ENCODE measurements around the gene RGL2.
"Not testable (repeated sequence)": the region's sequence is repeated elsewhere in the genome, so short reads cannot be mapped to it uniquely, and the experiment has no call there.

RGL2 gene

DNA sequence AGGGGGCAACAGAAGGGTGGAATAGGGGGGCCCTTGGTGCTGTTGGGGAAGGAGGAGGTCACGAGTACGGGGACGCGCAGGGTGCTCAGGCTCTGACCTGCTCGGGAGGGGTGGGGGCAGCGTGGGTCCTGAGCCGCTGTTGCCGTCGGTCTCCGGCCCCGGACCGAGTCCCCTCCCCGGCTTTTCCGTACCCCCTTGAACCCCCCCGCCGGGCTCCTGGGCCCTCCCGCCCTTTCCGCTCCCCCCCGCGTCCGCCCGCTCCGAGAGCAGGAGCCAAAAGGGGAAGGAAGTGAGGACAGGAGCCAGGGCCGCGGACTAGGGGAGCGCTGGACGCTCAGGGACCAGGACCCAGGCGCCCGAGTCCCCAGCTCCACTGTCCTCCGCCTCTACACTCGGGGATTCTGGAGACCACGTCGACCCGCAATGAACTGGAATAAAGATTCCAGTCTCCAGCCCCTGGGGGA, at the start of gene RGL2:
Gene RGL2, minus strand, starts transcription at position 170 of the 464 bp plus-strand sequence. CDS start 332 bp downstream, outside the sequence.
- peak; percentile 69 for DNase-seq (ENCODE audit: low spot score)

- no peak for DNase-seq (ENCODE audit: low spot score)
These were observed 49.1 kb upstream of the RGL2 start for GRCh38 chr6:33347816-33348215.

- DNase-seq (ENCODE audit: low spot score) = not testable (repeated sequence)
These were observed 48.2 kb upstream of the RGL2 start for GRCh38 chr6:33346972-33347371.

DNA sequence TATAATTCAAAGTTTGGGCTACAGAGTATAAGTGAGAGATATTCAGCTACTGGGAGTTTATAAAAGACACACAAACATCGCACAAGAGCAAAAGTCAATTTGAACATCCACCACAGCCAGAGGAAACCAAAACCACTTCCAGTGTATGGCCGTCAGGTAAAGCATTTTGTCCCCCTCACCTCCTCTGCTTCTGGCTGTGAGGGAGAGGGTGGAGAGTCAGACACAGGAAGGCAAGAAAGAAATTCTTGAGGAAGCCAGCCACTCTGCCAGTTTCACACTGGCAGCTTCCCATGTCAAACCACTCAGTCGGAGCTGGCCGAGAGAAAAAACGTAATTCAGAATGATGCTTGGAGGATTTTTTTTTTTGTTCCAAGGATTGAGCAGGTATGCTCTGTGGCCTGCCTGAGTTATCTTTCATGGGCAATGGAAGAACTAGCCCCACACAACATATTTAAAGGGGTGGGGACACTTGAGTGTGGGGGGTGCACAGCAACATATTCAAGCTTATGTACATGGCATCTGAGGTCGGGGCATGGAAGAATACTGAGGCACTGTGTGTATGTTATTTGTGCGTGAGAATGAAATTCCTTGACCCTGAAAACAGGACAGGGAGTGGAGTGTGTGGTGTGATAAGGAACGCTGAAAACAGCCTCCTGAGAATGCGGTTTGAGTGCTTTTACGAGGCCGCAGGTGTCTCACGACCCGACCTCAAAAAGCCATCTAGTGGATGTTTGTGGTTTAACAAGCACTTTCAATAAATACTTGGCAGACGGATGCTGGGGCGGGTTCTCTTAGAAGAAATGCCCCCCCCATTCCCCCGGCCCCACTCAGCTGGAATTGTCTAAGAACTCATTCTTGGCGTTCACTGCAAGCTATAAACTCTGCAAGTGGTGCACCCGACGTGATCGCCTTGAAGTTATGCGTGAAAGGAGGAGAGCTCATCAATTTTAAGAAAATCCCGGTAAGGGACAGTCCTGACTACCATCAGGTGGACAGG, 46.3 kb upstream of the RGL2 start:
- DNase-seq (ENCODE audit: low spot score) = peak; percentile 80

DNA sequence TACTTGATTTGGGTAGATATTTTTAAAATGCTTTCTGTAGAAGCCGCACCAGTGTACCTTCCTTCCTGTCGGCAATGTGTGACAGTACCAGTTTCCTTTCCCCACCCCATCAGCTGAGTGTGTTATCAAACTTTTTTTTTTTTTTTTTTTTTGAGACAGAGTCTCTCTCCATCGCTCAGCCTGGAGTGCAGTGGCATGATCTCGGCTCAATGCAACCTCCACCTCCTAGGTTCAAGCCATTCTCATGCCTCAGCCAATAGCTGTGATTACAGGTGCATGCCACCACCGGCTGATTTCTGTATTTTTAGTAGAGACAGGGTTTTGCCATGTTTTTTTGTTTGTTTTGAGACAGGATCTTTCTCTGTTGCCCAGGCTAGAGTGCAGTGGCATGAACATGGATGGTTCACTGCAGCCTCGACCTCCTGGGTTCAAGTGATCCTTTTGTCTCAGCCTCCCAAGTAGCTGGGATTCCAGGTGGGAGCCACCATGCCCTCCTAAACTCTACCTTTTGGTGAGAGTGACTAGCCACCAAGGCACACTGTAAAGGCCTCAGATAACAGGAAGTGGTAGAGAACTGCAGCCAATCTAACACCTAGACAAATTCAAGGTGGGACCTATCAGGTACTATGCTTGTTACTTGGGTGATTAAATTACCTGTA, 45.3 kb upstream of the RGL2 start:
- no peak for DNase-seq (ENCODE audit: low spot score)

GRCh38 chr6:33343606-33343952, 44.8 kb upstream of the RGL2 start:
- DNase-seq (ENCODE audit: low spot score) = not testable (repeated sequence)

DNA sequence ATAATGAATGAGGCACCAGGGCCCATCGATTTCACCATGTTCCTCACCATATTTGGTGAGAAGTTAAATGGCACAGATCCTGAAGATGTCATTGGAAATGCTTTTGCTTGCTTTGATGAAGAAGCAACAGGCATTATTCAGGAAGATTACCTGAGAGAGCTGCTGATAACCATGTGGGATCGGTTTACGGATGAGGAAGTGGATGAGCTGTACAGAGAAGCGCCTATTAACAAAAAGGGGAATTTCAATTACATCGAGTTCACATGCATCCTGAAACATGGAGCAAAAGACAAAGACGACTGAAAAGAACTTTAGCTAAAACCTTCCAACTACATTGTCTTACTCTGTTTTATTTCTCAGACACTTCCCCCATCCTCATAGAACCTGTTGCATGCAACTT, 40.5 kb upstream of the RGL2 start:
- no peak for DNase-seq (ENCODE audit: low spot score)

- DNase-seq (ENCODE audit: low spot score) = no peak
These were observed 37.8 kb upstream of the RGL2 start for GRCh38 chr6:33336495-33336894.

DNA sequence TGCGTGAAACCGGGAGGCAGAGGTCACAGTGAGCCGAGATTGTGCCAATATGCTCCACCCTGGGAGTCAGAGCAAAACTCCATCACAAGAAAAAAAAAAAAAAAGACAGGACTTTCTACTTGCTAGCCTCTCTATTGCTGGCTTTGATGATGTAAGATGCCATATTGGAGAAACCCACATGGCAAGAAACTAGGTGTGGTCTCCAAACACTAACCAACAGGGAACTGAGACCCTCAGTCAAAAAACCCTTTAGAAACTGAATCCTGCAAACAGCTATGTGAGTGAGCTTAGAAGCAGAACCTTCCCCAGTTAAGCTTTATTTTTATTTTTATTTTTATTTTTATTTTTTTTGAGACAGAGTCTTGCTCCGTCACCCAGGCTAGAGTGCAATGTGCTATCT, 37.2 kb upstream of the RGL2 start:
- DNase-seq (ENCODE audit: low spot score) = no peak

- no peak for DNase-seq (ENCODE audit: low spot score)
These were observed 34.9 kb upstream of the RGL2 start for GRCh38 chr6:33333666-33334065.

DNA sequence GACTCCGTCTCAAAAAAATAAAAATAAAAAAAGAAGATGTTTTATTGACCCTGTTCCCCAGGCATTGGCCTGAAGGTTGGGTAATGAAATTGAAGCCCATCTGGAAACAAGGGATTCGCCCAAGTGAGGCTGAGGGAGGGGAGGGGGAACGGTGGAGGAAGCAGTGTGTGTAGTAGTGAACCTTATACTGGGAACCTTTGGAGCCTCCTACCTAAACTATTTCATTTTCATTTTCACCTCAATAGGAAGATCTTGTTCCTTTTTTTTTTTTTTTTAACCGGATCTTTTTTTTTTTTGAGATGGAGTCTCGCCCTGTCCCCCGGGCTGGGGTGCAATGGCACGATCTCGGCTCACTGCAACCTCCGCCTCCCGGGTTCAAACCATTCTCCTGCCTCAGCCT, 32.0 kb upstream of the RGL2 start:
- DNase-seq (ENCODE audit: low spot score) = no peak

DNA sequence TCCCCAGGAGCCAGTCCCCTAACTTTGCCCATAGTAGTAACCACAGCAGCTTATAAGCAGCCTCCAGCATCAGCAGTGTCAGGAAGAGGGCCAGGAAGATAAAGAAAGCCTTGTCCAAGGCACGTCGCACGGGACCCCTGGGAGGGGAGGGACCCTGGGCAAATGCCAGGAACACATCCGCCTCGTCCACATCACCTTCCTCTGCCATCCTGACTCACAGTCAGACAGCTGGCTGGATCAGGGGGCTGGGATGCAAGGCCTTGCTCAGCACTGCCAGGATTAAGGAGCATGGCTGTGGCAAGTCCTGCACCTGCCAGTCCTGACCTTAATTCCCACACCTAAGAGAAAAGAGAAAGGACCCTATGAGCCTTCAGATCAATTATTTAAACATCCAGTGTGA, 30.3 kb upstream of the RGL2 start:
- no peak for DNase-seq (ENCODE audit: low spot score)

DNA sequence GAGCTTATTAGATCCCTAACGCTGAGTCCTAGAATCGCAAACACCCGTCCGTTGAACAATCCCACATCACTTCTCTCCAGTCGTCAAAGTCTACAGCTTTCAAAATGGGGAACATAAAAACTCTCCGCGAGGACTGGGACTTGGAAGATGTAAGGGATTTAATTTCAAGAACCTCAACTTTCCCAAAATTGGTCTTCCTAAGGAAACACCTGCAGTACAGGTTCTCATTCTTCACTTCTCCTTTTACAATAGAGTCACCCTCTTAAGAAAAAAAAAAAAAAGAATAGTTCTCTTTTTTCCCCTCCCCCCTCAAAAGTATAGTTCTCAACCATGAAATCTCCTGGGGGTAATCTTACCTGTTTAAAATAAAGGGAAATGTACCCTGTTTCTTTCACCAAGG, 25.4 kb upstream of the RGL2 start:
- DNase-seq (ENCODE audit: low spot score) = no peak

DNA sequence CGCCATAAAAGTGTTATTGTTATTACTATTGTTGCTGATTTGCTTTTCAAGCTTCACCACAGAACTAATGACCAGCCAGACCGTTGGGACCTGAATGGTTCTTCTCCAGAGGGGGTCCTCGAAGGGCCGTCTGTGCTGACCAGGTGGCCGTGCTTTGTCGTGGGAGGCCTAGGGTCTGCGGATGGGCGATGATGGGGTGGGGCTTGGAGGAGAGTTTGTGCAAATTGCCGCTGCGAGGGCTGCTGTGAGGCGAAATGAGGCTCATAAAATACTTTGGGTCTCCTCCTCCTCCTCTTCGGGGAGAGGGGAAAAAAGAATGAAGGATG, 24.8 kb upstream of the RGL2 start:
- no peak for DNase-seq (ENCODE audit: low spot score)

DNA sequence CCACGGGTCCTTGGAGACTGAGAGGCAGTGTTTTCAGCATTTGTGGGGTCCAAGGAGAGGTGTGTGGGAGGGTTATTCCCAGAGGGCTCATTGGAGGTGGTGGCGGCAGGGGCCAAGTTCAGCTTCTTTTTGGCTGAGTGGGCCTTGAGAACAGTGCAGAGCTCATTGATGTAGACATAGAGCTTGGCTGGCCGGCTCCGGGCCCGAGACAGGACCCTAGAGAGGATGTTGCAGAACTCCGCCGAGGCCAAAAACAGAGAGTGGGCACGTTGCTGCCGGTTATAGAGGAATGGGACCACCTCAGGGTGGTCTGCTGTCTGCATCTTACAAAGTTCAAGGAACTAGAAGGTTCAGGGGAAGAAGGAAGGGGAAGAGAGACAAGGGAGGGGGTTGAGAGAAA, 22.5 kb upstream of the RGL2 start:
- no peak for DNase-seq (ENCODE audit: low spot score)

DNA sequence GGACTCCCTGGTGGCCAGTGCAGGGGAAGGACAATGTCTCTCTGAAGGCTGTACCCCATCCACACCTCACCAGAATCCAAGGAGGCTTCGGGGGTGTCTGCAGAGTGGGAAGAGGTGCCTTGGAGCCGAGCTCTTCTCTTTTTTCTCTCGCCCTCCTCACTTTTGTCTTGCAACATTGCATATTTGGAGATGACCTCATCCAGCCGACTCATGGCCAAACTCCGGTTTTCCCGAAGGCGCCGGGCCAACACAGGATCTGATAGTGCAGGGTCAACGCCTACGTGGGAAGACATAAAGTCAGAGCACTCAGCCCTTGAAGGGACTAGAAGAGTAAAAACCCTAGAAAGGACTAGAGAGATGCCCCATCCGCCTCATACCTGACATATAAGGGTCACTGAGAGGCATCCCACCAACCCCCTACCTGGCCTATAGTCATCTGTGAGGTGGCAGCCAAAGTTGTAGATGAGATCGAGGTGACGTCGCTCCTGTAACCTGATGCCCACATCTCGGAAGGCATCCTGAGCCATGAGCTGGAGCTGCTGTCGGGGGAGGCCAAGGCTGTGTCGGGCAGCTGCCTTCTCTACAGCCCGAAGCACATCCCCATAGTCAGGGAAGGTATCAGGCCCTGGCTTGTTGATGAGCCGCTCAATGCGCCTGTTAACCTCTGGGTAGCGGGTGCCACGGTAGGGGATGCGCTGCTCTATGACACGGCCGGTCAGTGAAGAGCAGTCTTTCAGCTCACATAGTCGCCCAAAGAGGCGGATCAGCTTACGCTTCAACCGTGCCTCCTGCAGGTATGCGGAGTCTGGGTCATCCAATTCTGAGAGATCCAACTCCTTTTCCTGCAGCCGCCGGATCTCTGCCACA, 21.8 kb upstream of the RGL2 start:
- no peak for DNase-seq (ENCODE audit: low spot score)

GRCh38 chr6:33319939-33320314, 21.2 kb upstream of the RGL2 start:
- DNase-seq (ENCODE audit: low spot score) = no peak

- no peak for DNase-seq (ENCODE audit: low spot score)
These were observed 19.8 kb upstream of the RGL2 start for GRCh38 chr6:33318426-33319073.

DNA sequence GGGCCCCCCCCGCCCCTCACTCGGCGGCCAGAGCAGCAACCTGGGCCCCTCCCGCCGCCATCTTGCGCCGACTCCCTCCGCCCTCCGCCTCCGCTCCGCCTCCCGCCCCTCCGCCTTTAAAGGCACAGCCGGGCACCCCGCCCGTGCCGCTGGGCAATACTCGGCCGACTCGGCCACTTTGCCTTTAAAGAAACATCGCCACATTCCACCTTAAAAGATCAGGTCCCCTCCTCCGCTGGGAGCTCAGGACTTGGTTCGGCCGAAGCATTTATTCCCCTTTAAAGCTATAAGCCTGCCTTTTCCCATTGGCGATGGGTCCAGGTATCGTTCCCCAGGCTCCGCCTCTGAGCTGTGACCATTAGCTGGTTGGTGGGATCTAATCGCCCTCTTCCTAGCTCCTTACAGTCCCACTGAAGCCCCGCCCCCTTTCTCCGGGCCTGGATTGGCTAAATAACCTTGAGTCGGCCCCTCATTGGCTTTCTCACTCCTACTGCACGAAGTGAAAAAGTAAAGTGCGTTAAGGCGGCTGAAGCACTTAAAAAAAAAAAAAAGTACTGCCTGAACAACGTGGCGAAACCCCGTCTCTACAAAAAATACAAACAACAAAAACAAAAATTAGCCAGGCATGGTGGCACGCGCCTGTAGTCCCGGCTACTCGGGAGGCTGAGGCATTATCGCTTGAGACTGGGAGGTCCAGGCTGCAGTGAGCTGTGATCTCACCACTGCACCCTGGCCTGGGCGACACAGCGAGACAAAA, 19.1 kb upstream of the RGL2 start, which contains the start of gene ZBTB22:
Gene ZBTB22, minus strand, starts transcription at position 76 of the 757 bp plus-strand sequence. CDS start 828 bp downstream, outside the sequence.
- DNase-seq (ENCODE audit: low spot score) = peak; percentile 93

- DNase-seq (ENCODE audit: low spot score) = peak; percentile 87
These were observed 18.6 kb upstream of the RGL2 start for GRCh38 chr6:33317419-33317668.
